ENCODE results near the gene DIAPH3. TPM values are rescaled to one million over a fixed set of nuclear protein-coding genes. Genes with fewer than 3 reads are reported as not detected.
A peak's percentile ranks its signal among the peaks of the same experiment; 100 is the strongest.

Gene DIAPH3
- total RNA-seq, 1 experiment from 2014 or later = 62.3 TPM

DNA sequence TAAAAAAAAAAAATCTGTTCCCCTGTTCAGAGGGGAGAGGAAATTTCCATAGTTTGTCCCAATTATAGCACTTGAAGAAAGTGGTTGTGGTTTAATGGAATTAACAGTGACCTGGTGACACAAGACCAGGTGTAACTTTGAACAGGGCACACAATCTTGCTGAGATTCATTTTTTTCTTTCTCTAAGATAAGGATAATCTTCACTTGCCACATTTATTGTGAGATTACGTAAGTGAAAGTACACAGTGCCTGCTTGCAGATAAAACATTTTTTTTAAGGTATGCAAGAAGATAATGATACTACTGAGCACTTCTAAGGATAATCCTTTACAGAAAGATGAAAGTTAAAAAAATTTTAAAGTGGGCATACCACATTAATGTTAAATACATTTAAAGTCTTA is 448.1 kb downstream of the DIAPH3 start:
- peaks cover 9% of the 10 kb centered on the region for H3K4me1 ChIP-seq (ENCODE audit: insufficient read depth, low read length, poor library complexity, severe bottlenecking)
- no peak overlapping the region for H3K4me3 ChIP-seq (ENCODE audit: low read depth, low read length, poor library complexity, severe bottlenecking)
- H3K27me3 ChIP-seq (replicated peaks; ENCODE audit: insufficient read depth, low read depth, low read length, poor library complexity) = no peaks in the 10 kb centered on the region
- no peak overlapping the region for H3K27ac ChIP-seq (ENCODE audit: low read depth, low read length, poor library complexity, severe bottlenecking)
- no peak for TF ChIP-seq EZH2 (IDR thresholded peaks at IDR 0.05; ENCODE audit: borderline replicate concordance, low read depth, low read length, poor library complexity, severe bottlenecking)
- TF ChIP-seq, protein P1, sequence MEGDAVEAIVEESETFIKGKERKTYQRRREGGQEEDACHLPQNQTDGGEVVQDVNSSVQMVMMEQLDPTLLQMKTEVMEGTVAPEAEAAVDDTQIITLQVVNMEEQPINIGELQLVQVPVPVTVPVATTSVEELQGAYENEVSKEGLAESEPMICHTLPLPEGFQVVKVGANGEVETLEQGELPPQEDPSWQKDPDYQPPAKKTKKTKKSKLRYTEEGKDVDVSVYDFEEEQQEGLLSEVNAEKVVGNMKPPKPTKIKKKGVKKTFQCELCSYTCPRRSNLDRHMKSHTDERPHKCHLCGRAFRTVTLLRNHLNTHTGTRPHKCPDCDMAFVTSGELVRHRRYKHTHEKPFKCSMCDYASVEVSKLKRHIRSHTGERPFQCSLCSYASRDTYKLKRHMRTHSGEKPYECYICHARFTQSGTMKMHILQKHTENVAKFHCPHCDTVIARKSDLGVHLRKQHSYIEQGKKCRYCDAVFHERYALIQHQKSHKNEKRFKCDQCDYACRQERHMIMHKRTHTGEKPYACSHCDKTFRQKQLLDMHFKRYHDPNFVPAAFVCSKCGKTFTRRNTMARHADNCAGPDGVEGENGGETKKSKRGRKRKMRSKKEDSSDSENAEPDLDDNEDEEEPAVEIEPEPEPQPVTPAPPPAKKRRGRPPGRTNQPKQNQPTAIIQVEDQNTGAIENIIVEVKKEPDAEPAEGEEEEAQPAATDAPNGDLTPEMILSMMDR (conservative IDR thresholded peaks at IDR 0.05; ENCODE audit: low read depth, low read length) = no peak
- no peaks in the 10 kb centered on the region for H3K9me3 ChIP-seq (ENCODE audit: low read depth, low read length, poor library complexity, severe bottlenecking)
- ChIA-PET POLR2A (ENCODE audit: low non-redundant PET) (no interaction called here), CTCF (no interaction called here)
- DNase-seq (ENCODE audit: low spot score) = no peak
- intact Hi-C loops (cut with micrococcal nuclease; ENCODE audit: unreplicated experiment) = no loop called here
- no TSS peak for BruUV-seq (replicated peaks)
- no peaks in the 10 kb centered on the region for H3K36me3 ChIP-seq (ENCODE audit: insufficient read depth, low read length, poor library complexity, severe bottlenecking)

DNA sequence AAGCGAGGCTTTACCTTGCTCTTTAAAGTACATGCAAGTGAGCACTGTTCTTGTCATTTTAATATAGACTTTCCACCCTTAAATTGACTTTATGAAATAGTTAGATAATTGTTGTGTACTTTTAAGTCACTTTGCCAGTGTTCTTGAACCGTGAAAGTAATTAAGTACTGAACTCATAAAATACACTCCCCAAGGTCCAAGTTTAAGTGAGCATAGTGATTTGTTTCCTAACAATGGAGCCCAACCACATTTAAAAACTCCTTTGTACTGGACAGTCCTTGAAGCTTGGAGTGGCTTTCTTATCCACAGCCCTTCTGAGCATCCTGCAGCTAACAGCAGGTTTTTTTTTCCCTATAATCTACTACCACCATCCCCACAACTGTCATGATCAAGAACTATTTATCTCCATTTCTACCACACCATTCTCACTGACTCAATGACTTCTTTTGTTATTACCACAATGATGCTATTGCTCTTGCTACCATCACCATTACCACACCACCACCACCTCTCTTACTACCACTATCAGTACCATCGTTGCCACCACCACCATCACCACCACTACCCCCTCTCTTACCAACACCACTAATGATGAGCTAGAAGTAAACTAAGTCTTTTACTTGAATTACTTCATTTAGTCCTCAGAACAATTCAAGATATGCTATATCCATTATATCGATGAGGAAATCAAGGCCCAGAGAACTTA is 452.6 kb downstream of the DIAPH3 start:
- POLR2A ChIA-PET (ENCODE audit: low non-redundant PET) = no interaction called here
- TF ChIP-seq, protein P1 (conservative IDR thresholded peaks at IDR 0.05; ENCODE audit: low read depth, low read length) = no peak
- TF ChIP-seq EZH2 (IDR thresholded peaks at IDR 0.05; ENCODE audit: borderline replicate concordance, low read depth, low read length, poor library complexity, severe bottlenecking) = no peak
- intact Hi-C loops (cut with micrococcal nuclease; ENCODE audit: unreplicated experiment) = no loop called here
- peaks cover 9% of the 10 kb centered on the region for H3K4me1 ChIP-seq (ENCODE audit: insufficient read depth, low read length, poor library complexity, severe bottlenecking)
- CTCF ChIA-PET = no interaction called here
- no peaks in the 10 kb centered on the region for H3K9me3 ChIP-seq (ENCODE audit: low read depth, low read length, poor library complexity, severe bottlenecking)
- H3K4me3 ChIP-seq (ENCODE audit: low read depth, low read length, poor library complexity, severe bottlenecking) = no peak overlapping the region
- H3K36me3 ChIP-seq (ENCODE audit: insufficient read depth, low read length, poor library complexity, severe bottlenecking) = no peaks in the 10 kb centered on the region
- DNase-seq (ENCODE audit: low spot score) = peak; percentile 37
- H3K27me3 ChIP-seq (replicated peaks; ENCODE audit: insufficient read depth, low read depth, low read length, poor library complexity) = no peaks in the 10 kb centered on the region
- BruUV-seq (replicated peaks) = no TSS peak
- no peak overlapping the region for H3K27ac ChIP-seq (ENCODE audit: low read depth, low read length, poor library complexity, severe bottlenecking)

DNA sequence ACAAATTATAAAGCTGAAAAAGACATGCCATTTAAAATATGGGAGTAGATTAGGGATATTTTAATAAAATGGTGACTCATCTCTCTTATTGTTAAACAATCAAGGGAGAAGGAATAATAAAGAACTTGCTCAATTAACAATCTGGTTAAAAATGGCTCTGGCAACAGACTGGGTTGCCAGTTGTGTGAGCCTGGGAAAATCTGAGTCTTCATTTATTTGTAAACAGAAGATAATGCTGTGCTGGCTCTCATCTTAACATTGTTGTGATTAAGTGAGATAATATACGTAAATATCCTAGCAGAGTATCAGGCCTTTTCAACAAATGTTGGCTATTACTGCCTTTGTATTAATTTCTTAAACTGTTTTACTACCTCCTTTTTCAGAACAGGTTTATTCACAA is 453.3 kb downstream of the DIAPH3 start:
- H3K4me1 ChIP-seq (ENCODE audit: insufficient read depth, low read length, poor library complexity, severe bottlenecking) = peaks cover 2% of the 10 kb centered on the region
- DNase-seq (ENCODE audit: low spot score) = no peak
- no TSS peak for BruUV-seq (replicated peaks)
- H3K9me3 ChIP-seq (ENCODE audit: low read depth, low read length, poor library complexity, severe bottlenecking) = no peaks in the 10 kb centered on the region
- no peak overlapping the region for H3K4me3 ChIP-seq (ENCODE audit: low read depth, low read length, poor library complexity, severe bottlenecking)
- POLR2A ChIA-PET (ENCODE audit: low non-redundant PET) = no interaction called here
- TF ChIP-seq, protein P1 (conservative IDR thresholded peaks at IDR 0.05; ENCODE audit: low read depth, low read length) = no peak
- TF ChIP-seq EZH2 (IDR thresholded peaks at IDR 0.05; ENCODE audit: borderline replicate concordance, low read depth, low read length, poor library complexity, severe bottlenecking) = no peak
- intact Hi-C loops (cut with micrococcal nuclease; ENCODE audit: unreplicated experiment) = no loop called here
- H3K27ac ChIP-seq (ENCODE audit: low read depth, low read length, poor library complexity, severe bottlenecking) = no peak overlapping the region
- no peaks in the 10 kb centered on the region for H3K27me3 ChIP-seq (replicated peaks; ENCODE audit: insufficient read depth, low read depth, low read length, poor library complexity)
- CTCF ChIA-PET = no interaction called here
- no peaks in the 10 kb centered on the region for H3K36me3 ChIP-seq (ENCODE audit: insufficient read depth, low read length, poor library complexity, severe bottlenecking)

Measured in A673 (cell line).